Right lobe of liver (tissue), 4 donors: ENCODE measurements around the gene PAQR3.

Experiments
- POLR2A ChIP-seq: fragments of 450-650 bp; IDR thresholded peaks from one replicate; pipeline ENCODE4 v1.6.1; 2017; ENCODE audit warnings: antibody characterized with exemption, mild to moderate bottlenecking
- TF ChIP-seq, protein P1 (sequence below), 4 donors: fragments of 200-600 bp in 3 of 4; fragments of 450-650 bp in 1 of 4; IDR thresholded peaks; one replicate each; pipeline versions ENCODE4 v1.5.1 to v1.8.0; 2016 to 2022; ENCODE audit warnings: antibody characterized with exemption in 4 of 4, mild to moderate bottlenecking in 2 of 4
- donor health status: DM: no; HTN: no; CAD: no.
- donor health status: DM: no; HTN: no; CAD: no.
- donor health status: DM: no; HTN: yes; CAD: no.

DNA sequence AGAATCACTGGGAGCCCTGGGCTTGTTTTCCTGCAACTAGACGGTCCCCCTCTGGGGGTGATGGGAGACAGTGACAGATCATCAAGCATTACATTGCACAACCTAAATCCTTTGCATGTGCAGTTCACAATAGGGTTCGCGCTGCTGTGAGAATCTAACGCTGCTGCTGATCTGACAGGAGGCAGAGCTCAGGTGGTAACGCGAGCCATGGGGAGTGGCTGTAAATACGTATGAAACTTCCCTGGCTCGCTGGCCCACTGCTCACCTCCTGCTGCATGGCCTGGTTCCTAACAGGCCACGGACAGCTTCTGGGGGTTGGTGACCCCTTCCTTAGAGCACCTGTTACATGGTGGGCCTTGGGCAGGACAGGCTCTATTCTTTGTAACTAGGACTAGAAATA is 10.4 kb downstream of the PAQR3 start:
- TF ChIP-seq POLR2A = no peak
- TF ChIP-seq, protein P1, sequence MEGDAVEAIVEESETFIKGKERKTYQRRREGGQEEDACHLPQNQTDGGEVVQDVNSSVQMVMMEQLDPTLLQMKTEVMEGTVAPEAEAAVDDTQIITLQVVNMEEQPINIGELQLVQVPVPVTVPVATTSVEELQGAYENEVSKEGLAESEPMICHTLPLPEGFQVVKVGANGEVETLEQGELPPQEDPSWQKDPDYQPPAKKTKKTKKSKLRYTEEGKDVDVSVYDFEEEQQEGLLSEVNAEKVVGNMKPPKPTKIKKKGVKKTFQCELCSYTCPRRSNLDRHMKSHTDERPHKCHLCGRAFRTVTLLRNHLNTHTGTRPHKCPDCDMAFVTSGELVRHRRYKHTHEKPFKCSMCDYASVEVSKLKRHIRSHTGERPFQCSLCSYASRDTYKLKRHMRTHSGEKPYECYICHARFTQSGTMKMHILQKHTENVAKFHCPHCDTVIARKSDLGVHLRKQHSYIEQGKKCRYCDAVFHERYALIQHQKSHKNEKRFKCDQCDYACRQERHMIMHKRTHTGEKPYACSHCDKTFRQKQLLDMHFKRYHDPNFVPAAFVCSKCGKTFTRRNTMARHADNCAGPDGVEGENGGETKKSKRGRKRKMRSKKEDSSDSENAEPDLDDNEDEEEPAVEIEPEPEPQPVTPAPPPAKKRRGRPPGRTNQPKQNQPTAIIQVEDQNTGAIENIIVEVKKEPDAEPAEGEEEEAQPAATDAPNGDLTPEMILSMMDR (IDR thresholded peaks at IDR 0.05) = no peak
